ENCODE data around the gene ANKRD33. TPM values are rescaled to one million over a fixed set of nuclear protein-coding genes. Genes with fewer than 3 reads are reported as not detected.

ANKRD33 gene
- total and polyA plus RNA-seq, 2 experiments from 2014 or later, result 0.27 to 1.7 TPM

- Histone ChIP-seq H3F3A (replicated peaks; ENCODE audit: low read depth) (peaks cover 45% of the 10 kb centered on the region), H3K4me3 (peak overlapping the region; percentile 67), H4K20me1 (replicated peaks; ENCODE audit: insufficient read depth) (no peaks in the 10 kb centered on the region), H3K27ac (ENCODE audit: low read depth) (0 out of 2 replicates have a peak overlapping the region, but pooled peaks have one; percentile 41), H3K4me1 (ENCODE audit: insufficient read depth) (peaks cover 75% of the 10 kb centered on the region), H3K4me2 (peak overlapping the region; percentile 97), H3K36me3 (ENCODE audit: insufficient read depth) (no peaks in the 10 kb centered on the region), H3K27me3 (ENCODE audit: insufficient read depth) (peaks cover 58% of the 10 kb centered on the region), H2AFZ (peak overlapping the region; percentile 81; the same call in 1 of the 2 replicates), H3K79me2 (replicated peaks; ENCODE audit: insufficient read depth) (no peaks in the 10 kb centered on the region), H3K9me2 (ENCODE audit: insufficient read depth) (no peaks in the 10 kb centered on the region)
- H3K36me3 Mint-ChIP-seq (ENCODE audit: low read depth), result no peaks in the 10 kb centered on the region
- no peak for TF ChIP-seq JUNB (IDR thresholded peaks at IDR 0.05; ENCODE audit: unreplicated experiment)
- TF ChIP-seq ZNF331 (CRISPR knock-in tag; IDR thresholded peaks at IDR 0.05; ENCODE audit: low read depth), result no peak
- TF ChIP-seq EZH2phosphoT487 (IDR thresholded peaks at IDR 0.05; ENCODE audit: unreplicated experiment), result no peak
- TF ChIP-seq POLR2AphosphoS5 (IDR thresholded peaks at IDR 0.05; ENCODE audit: low read depth), result no peak
- no peak for TF ChIP-seq CTCF (conservative IDR thresholded peaks at IDR 0.05; ENCODE audit: low read depth in 2 of 2)
- TF ChIP-seq CREB1 (CRISPR knock-in tag; IDR thresholded peaks at IDR 0.05; ENCODE audit: low read depth), result no peak
- TF ChIP-seq ETS1 (IDR thresholded peaks at IDR 0.05), result no peak
- TF ChIP-seq EZH2 (IDR thresholded peaks at IDR 0.05; ENCODE audit: low read depth, unreplicated experiment), result no peak
- TF ChIP-seq NANOG (IDR thresholded peaks at IDR 0.05; ENCODE audit: borderline replicate concordance), result no peak
- no peak for TF ChIP-seq ZNF462 (CRISPR knock-in tag; IDR thresholded peaks at IDR 0.05)
- no peak for TF ChIP-seq ZNF114 (CRISPR knock-in tag; IDR thresholded peaks at IDR 0.05)
- no peak for TF ChIP-seq STAT1 (IDR thresholded peaks at IDR 0.05; ENCODE audit: unreplicated experiment)
- TF ChIP-seq REST (IDR thresholded peaks at IDR 0.05; ENCODE audit: unreplicated experiment), result no peak
- H3K27ac Mint-ChIP-seq, result no peak overlapping the region
- H3K4me1 Mint-ChIP-seq, result peaks cover 72% of the 10 kb centered on the region
- H3K27me3 Mint-ChIP-seq (ENCODE audit: insufficient read depth, low read depth, poor library complexity), result peaks cover 44% of the 10 kb centered on the region
- DNase-seq (ENCODE audit: low spot score), result peak; percentile 80
- ATAC-seq, result no peak; the same call in 2 of the 3 replicates
- H3K4me3 Mint-ChIP-seq, result peak overlapping the region; percentile 38; the same call in 1 of the 3 replicates
- no peaks in the 10 kb centered on the region; the same call in 2 of the 3 replicates for H3K9me3 Mint-ChIP-seq
These were observed 22.1 kb upstream of the ANKRD33 start for GRCh38 chr12:51865757-51866270.
